Osteocyte (in vitro differentiated cells): ENCODE results near the gene FILIP1. TPM values are rescaled to one million over a fixed set of nuclear protein-coding genes. Genes with fewer than 3 reads are reported as not detected.

Source experiments
- DNase-seq: peaks from one replicate; pipeline ENCODE4 v3.0.0; 2021; ENCODE audit warnings: mixed read lengths; ENCODE audit not compliant: unreplicated experiment; ENCODE audit errors: extremely low spot score
- H3K27ac Mint-ChIP-seq: one replicate; pipeline ENCODE4 v1.8.0; 2021; ENCODE audit warnings: mild to moderate bottlenecking, mixed read lengths; ENCODE audit not compliant: unreplicated experiment
- H3K27me3 Mint-ChIP-seq: one replicate; pipeline ENCODE4 v1.8.0; 2021; ENCODE audit warnings: mixed read lengths; ENCODE audit not compliant: unreplicated experiment
- H3K36me3 Mint-ChIP-seq: one replicate; pipeline ENCODE4 v1.8.0; 2021; ENCODE audit warnings: mixed read lengths; ENCODE audit not compliant: unreplicated experiment
- H3K4me1 Mint-ChIP-seq: one replicate; pipeline ENCODE4 v1.8.0; 2021; ENCODE audit warnings: mixed read lengths; ENCODE audit not compliant: unreplicated experiment
- H3K4me3 Mint-ChIP-seq: one replicate; pipeline ENCODE4 v1.8.0; 2021; ENCODE audit warnings: mild to moderate bottlenecking, moderate library complexity, mixed read lengths; ENCODE audit not compliant: unreplicated experiment
- H3K9me3 Mint-ChIP-seq: one replicate; pipeline ENCODE4 v1.8.0; 2021; ENCODE audit warnings: mixed read lengths; ENCODE audit not compliant: unreplicated experiment
- total RNA-seq: library from RNA; stranded (reverse); gene quantifications from 2 replicates; pipeline ENCODE4 v1.2.1, GENCODE V29; 2021
- TF ChIP-seq, protein P1 (sequence below): fragments of 200-600 bp; sonication (generic); IDR thresholded peaks from 2 replicates; pipeline ENCODE4 v1.5.0; 2021; ENCODE audit warnings: antibody characterized with exemption, mild to moderate bottlenecking, moderate library complexity

The FILIP1 gene
- total RNA-seq, 1 donor from 2014 or later: 0.05 TPM

GRCh38 chr6:75419416-75419815, 74.2 kb downstream of the FILIP1 start:
- Mint-ChIP-seq H3K27me3 (no peaks in the 10 kb centered on the region), H3K4me3 (no peak overlapping the region), H3K4me1 (peaks cover 9% of the 10 kb centered on the region), H3K27ac (no peak overlapping the region), H3K36me3 (no peaks in the 10 kb centered on the region), H3K9me3 (no peaks in the 10 kb centered on the region)
- no peak for DNase-seq
- TF ChIP-seq, protein P1, sequence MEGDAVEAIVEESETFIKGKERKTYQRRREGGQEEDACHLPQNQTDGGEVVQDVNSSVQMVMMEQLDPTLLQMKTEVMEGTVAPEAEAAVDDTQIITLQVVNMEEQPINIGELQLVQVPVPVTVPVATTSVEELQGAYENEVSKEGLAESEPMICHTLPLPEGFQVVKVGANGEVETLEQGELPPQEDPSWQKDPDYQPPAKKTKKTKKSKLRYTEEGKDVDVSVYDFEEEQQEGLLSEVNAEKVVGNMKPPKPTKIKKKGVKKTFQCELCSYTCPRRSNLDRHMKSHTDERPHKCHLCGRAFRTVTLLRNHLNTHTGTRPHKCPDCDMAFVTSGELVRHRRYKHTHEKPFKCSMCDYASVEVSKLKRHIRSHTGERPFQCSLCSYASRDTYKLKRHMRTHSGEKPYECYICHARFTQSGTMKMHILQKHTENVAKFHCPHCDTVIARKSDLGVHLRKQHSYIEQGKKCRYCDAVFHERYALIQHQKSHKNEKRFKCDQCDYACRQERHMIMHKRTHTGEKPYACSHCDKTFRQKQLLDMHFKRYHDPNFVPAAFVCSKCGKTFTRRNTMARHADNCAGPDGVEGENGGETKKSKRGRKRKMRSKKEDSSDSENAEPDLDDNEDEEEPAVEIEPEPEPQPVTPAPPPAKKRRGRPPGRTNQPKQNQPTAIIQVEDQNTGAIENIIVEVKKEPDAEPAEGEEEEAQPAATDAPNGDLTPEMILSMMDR: no peak

DNA sequence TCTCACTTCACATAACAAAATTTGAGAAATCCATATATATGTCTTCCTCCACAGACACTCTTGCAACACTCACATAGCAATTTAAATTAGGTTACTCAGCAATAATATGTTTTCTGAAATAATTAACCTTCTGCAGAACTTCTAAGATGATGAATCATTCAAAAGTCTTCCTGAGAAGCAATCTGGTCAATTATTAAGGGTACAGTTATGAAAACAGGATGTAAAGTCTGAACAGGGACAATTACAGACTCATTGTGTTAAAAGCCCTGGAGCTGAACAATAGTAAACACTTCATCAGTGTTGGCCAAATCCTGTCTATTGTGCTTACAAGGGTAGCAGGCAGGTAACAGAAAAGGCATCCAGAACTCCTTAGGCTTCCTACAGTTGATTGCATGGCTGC, 75.4 kb downstream of the FILIP1 start:
- H3K4me3 Mint-ChIP-seq: no peak overlapping the region
- no peaks in the 10 kb centered on the region for H3K36me3 Mint-ChIP-seq
- H3K27me3 Mint-ChIP-seq: no peaks in the 10 kb centered on the region
- no peak overlapping the region for H3K27ac Mint-ChIP-seq
- DNase-seq: no peak
- peaks cover 11% of the 10 kb centered on the region for H3K4me1 Mint-ChIP-seq
- H3K9me3 Mint-ChIP-seq: no peaks in the 10 kb centered on the region
- TF ChIP-seq, protein P1: no peak

GRCh38 chr6:75416443-75416842, 77.2 kb downstream of the FILIP1 start:
- Mint-ChIP-seq H3K27ac (no peak overlapping the region), H3K36me3 (no peaks in the 10 kb centered on the region), H3K9me3 (no peaks in the 10 kb centered on the region), H3K4me1 (peaks cover 11% of the 10 kb centered on the region), H3K4me3 (no peak overlapping the region), H3K27me3 (no peaks in the 10 kb centered on the region)
- DNase-seq: no peak
- TF ChIP-seq, protein P1: no peak

DNA sequence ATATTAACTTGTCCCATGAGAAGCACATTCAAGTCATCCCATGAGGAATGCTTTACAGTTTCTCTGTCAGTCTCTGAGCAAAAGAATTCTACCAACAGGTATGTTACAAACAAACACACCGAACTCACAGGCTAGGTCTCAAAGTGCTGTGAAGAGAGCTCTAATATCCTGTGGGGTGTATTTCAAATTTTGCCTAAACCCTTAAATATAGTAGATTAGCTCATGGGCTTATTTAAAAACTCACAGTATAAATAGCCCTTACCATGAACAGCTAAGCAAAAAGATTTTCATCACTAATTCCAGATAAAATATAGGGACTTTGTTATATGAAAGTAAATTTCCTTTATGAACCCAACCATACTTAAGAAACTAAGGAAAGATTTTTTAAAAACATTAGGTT, 77.8 kb downstream of the FILIP1 start:
- no peak for DNase-seq
- H3K27ac Mint-ChIP-seq: no peak overlapping the region
- H3K36me3 Mint-ChIP-seq: no peaks in the 10 kb centered on the region
- no peaks in the 10 kb centered on the region for H3K27me3 Mint-ChIP-seq
- H3K9me3 Mint-ChIP-seq: no peaks in the 10 kb centered on the region
- peaks cover 11% of the 10 kb centered on the region for H3K4me1 Mint-ChIP-seq
- H3K4me3 Mint-ChIP-seq: no peak overlapping the region
- TF ChIP-seq, protein P1: no peak

DNA sequence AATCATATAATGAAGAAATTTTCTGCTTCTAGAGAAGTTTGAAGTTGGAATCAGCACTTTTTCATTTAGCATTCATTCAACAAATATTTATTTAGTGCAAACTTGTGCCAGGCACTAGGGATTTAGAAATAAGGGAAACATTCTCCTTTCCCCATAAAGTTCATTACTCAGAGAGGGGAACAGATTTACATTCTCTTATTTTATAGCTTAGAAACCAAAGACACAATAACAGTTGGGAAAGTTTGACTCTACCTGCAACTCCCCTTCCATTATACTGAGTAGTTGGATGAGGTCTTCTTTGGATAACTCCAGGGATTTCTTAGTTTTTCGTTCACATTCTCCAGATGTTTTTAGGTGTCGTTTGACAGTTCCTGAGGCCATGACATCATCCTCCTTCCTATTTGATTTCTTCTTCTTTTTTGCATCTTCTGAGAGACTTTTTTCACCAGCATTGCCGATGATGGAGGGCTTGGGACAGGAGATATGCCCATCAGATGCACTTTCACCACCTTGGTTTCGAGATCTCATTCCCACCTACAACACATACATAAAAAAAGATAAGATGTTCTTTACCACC, 79.1 kb downstream of the FILIP1 start:
- Mint-ChIP-seq H3K27ac (no peak overlapping the region), H3K4me3 (no peak overlapping the region), H3K36me3 (no peaks in the 10 kb centered on the region), H3K27me3 (no peaks in the 10 kb centered on the region), H3K9me3 (no peaks in the 10 kb centered on the region), H3K4me1 (peaks cover 5% of the 10 kb centered on the region)
- TF ChIP-seq, protein P1: no peak
- no peak for DNase-seq
